CD4-positive, CD25-positive, alpha-beta regulatory T cell (primary cell): ENCODE measurements around the gene OR6V1. TPM values are rescaled to one million over a fixed set of nuclear protein-coding genes. Genes with fewer than 3 reads are reported as not detected.

Source experiments
- ATAC-seq, 2 donors: fragments of 150-1000 bp; cut with Tn5 transposase; one replicate each; pipeline ENCODE4 v1.10.0; 2021; ENCODE audit warnings: low read depth in 2 of 2, moderate number of reproducible peaks in 2 of 2, moderate library complexity in 1 of 2
- DNase-seq, 3 donors: peaks; one replicate each; pipeline versions ENCODE4 v3.0.0 to v3.0.0-alpha.2; 2012 to 2022; ENCODE audit warnings: mixed read lengths in 1 of 3
- H3K27ac ChIP-seq: one replicate; pipeline ENCODE4 v1.7.0; 2013; ENCODE audit warnings: mild to moderate bottlenecking, low read length; ENCODE audit not compliant: insufficient read depth, poor library complexity, severe bottlenecking
- H3K27me3 ChIP-seq: one replicate; pipeline ENCODE4 v1.7.0; 2013; ENCODE audit warnings: low read length; ENCODE audit not compliant: control insufficient read depth, insufficient read depth
- H3K36me3 ChIP-seq: one replicate; pipeline ENCODE4 v1.7.0; 2013; ENCODE audit warnings: mild to moderate bottlenecking, low read length, moderate library complexity; ENCODE audit not compliant: control insufficient read depth, insufficient read depth
- H3K4me1 ChIP-seq: 2 replicates; pipeline ENCODE4 v1.7.0; 2013; ENCODE audit warnings: mild to moderate bottlenecking, low read length; ENCODE audit not compliant: insufficient read depth, control insufficient read depth, poor library complexity, severe bottlenecking
- H3K4me3 ChIP-seq: one replicate; pipeline ENCODE4 v1.7.0; 2013; ENCODE audit warnings: low read depth, mild to moderate bottlenecking, low read length, moderate library complexity
- H3K9me3 ChIP-seq, 2 experiments: 1 replicate in 1 of 2; 2 replicates in 1 of 2; pipeline ENCODE4 v1.7.0; 2013; ENCODE audit warnings: low read length in 2 of 2, mild to moderate bottlenecking in 1 of 2, moderate library complexity in 1 of 2; ENCODE audit not compliant: control insufficient read depth in 2 of 2
- H3K27ac Mint-ChIP-seq, 3 donors: one replicate each; pipeline ENCODE4 v1.8.0; 2020 to 2022; ENCODE audit warnings: mild to moderate bottlenecking in 3 of 3, mixed read lengths in 3 of 3, moderate library complexity in 2 of 3
- H3K27me3 Mint-ChIP-seq: one replicate; pipeline ENCODE4 v1.8.0; 2022; ENCODE audit warnings: mild to moderate bottlenecking, mixed read lengths
- H3K36me3 Mint-ChIP-seq: one replicate; pipeline ENCODE4 v1.8.0; 2020; ENCODE audit warnings: mixed read lengths
- H3K4me1 Mint-ChIP-seq, 4 donors: one replicate each; pipeline ENCODE4 v1.8.0; 2020 to 2022; ENCODE audit warnings: mixed read lengths in 4 of 4, mild to moderate bottlenecking in 1 of 4
- H3K4me3 Mint-ChIP-seq, 4 donors: one replicate each; pipeline ENCODE4 v1.8.0; 2020 to 2022; ENCODE audit warnings: mild to moderate bottlenecking in 4 of 4, mixed read lengths in 4 of 4, moderate library complexity in 3 of 4
- H3K9me3 Mint-ChIP-seq, 7 donors: one replicate each; pipeline ENCODE4 v1.8.0; 2020 to 2022; ENCODE audit warnings: mixed read lengths in 7 of 7, mild to moderate bottlenecking in 3 of 7, moderate library complexity in 2 of 7
- polyA plus RNA-seq, 4 donors: library from polyadenylated mRNA; unstranded; fragments of 300-500 nt; fragmentation: Illumina TruSeq; gene quantifications; one replicate each; pipeline ENCODE4 v1.2.3, GENCODE V29; 2021
- total RNA-seq: library from RNA; stranded (reverse); gene quantifications from one replicate; pipeline ENCODE4 v1.2.3, GENCODE V29; 2022

The OR6V1 gene
- total RNA-seq (not detected), polyA plus RNA-seq (not detected)

- Histone ChIP-seq H3K4me1 (no peaks in the 10 kb centered on the region), H3K27me3 (no peaks in the 10 kb centered on the region), H3K36me3 (no peaks in the 10 kb centered on the region), H3K4me3 (no peak within 1 kb of the TSS), H3K9me3 (no peaks in the 10 kb centered on the region), H3K27ac (no peak within 1 kb of the TSS)
- DNase-seq (no peak), ATAC-seq (no peak)
- H3K27me3 Mint-ChIP-seq: peaks cover 8% of the 10 kb centered on the region
- H3K9me3 Mint-ChIP-seq: peaks cover 0 to 2% (median 0%) of the 10 kb centered on the region in 7 donors
- H3K36me3 Mint-ChIP-seq: no peaks in the 10 kb centered on the region
- no peak within 1 kb of the TSS for H3K4me3 Mint-ChIP-seq
- peak within 1 kb of the TSS in 1 of 3 donors; percentile 14 for H3K27ac Mint-ChIP-seq
- no peaks in the 10 kb centered on the region for H3K4me1 Mint-ChIP-seq
Observed at GRCh38 chr7:143052041-143052440, at the start of gene OR6V1. TSS of gene OR6V1 (plus strand) at chr7:143052341. CDS start at chr7:143052341, 0 bp downstream.

GRCh38 chr7:143002898-143003297 lies 49.2 kb upstream of the OR6V1 start:
- no peaks in the 10 kb centered on the region for H3K36me3 ChIP-seq
- peaks cover 2% of the 10 kb centered on the region for H3K27me3 ChIP-seq
- H3K4me1 ChIP-seq: peaks cover 5% of the 10 kb centered on the region
- peak overlapping the region; percentile 65 for H3K4me3 ChIP-seq
- Mint-ChIP-seq H3K4me3 (peak overlapping the region in 2 of 4 donors; percentile 84 to 85), H3K36me3 (no peaks in the 10 kb centered on the region), H3K9me3 (peaks cover 0 to 2% (median 0%) of the 10 kb centered on the region in 7 donors), H3K27ac (peak overlapping the region in 2 of 3 donors; percentile 78 to 90), H3K27me3 (peaks cover 10% of the 10 kb centered on the region), H3K4me1 (peaks cover 6 to 10% (median 7%) of the 10 kb centered on the region in 4 donors)
- ATAC-seq (no peak), DNase-seq (no peak)
- no peaks in the 10 kb centered on the region for H3K9me3 ChIP-seq
- H3K27ac ChIP-seq: no peak overlapping the region

GRCh38 chr7:143003393-143004051 lies 48.6 kb upstream of the OR6V1 start:
- H3K36me3 Mint-ChIP-seq: no peaks in the 10 kb centered on the region
- H3K36me3 ChIP-seq: no peaks in the 10 kb centered on the region
- H3K4me3 Mint-ChIP-seq: peak overlapping the region; percentile 0 to 89 (median 84)
- peaks cover 10% of the 10 kb centered on the region for H3K27me3 Mint-ChIP-seq
- H3K4me3 ChIP-seq: peak overlapping the region; percentile 65
- ATAC-seq (peak; percentile 63 to 77), DNase-seq (peak; percentile 26 to 78 (median 67))
- peak overlapping the region; percentile 5 to 90 (median 78) for H3K27ac Mint-ChIP-seq
- H3K27me3 ChIP-seq: peaks cover 4% of the 10 kb centered on the region
- peaks cover 0 to 2% (median 0%) of the 10 kb centered on the region in 7 donors for H3K9me3 Mint-ChIP-seq
- H3K4me1 ChIP-seq: peaks cover 5% of the 10 kb centered on the region
- no peak overlapping the region for H3K27ac ChIP-seq
- peaks cover 6 to 12% (median 7%) of the 10 kb centered on the region in 4 donors for H3K4me1 Mint-ChIP-seq
- H3K9me3 ChIP-seq: no peaks in the 10 kb centered on the region

- ATAC-seq: no peak
- Mint-ChIP-seq H3K27me3 (peaks cover 10% of the 10 kb centered on the region), H3K4me1 (peaks cover 6 to 12% (median 7%) of the 10 kb centered on the region in 4 donors), H3K4me3 (no peak overlapping the region), H3K36me3 (no peaks in the 10 kb centered on the region), H3K27ac (no peak overlapping the region), H3K9me3 (peaks cover 0 to 2% (median 0%) of the 10 kb centered on the region in 7 donors)
- no peak for DNase-seq
- Histone ChIP-seq H3K4me1 (peaks cover 5% of the 10 kb centered on the region), H3K9me3 (no peaks in the 10 kb centered on the region), H3K27ac (no peak overlapping the region), H3K27me3 (peaks cover 2% of the 10 kb centered on the region), H3K4me3 (no peak overlapping the region), H3K36me3 (no peaks in the 10 kb centered on the region)
Observed at GRCh38 chr7:143005632-143006260, 46.4 kb upstream of the OR6V1 start.

GRCh38 chr7:143008007-143008901 lies 43.9 kb upstream of the OR6V1 start:
- peak; percentile 90 to 95 for ATAC-seq
- Histone ChIP-seq H3K9me3 (no peaks in the 10 kb centered on the region), H3K4me1 (peaks cover 2% of the 10 kb centered on the region), H3K27ac (no peak overlapping the region), H3K4me3 (no peak overlapping the region), H3K27me3 (peaks cover 2% of the 10 kb centered on the region), H3K36me3 (no peaks in the 10 kb centered on the region)
- peak; percentile 58 to 76 (median 74) for DNase-seq
- peaks cover 4 to 7% (median 6%) of the 10 kb centered on the region in 4 donors for H3K4me1 Mint-ChIP-seq
- peak overlapping the region in 1 of 3 donors; percentile 57 for H3K27ac Mint-ChIP-seq
- peaks cover 0 to 2% (median 0%) of the 10 kb centered on the region in 7 donors for H3K9me3 Mint-ChIP-seq
- peaks cover 11% of the 10 kb centered on the region for H3K27me3 Mint-ChIP-seq
- H3K4me3 Mint-ChIP-seq: no peak overlapping the region
- H3K36me3 Mint-ChIP-seq: no peaks in the 10 kb centered on the region

- ATAC-seq: no peak
- Mint-ChIP-seq H3K4me1 (peaks cover 0 to 4% (median under 1%) of the 10 kb centered on the region in 4 donors), H3K27me3 (peaks cover 26% of the 10 kb centered on the region), H3K9me3 (no peaks in the 10 kb centered on the region), H3K27ac (no peak overlapping the region), H3K4me3 (no peak overlapping the region), H3K36me3 (no peaks in the 10 kb centered on the region)
- no peak overlapping the region for H3K27ac ChIP-seq
- no peaks in the 10 kb centered on the region for H3K36me3 ChIP-seq
- H3K27me3 ChIP-seq: peaks cover 15% of the 10 kb centered on the region
- no peaks in the 10 kb centered on the region for H3K9me3 ChIP-seq
- no peak for DNase-seq
- no peaks in the 10 kb centered on the region for H3K4me1 ChIP-seq
- H3K4me3 ChIP-seq: no peak overlapping the region
Observed at GRCh38 chr7:143012001-143012400, 40.1 kb upstream of the OR6V1 start.

- Mint-ChIP-seq H3K36me3 (no peaks in the 10 kb centered on the region), H3K27me3 (peaks cover 26% of the 10 kb centered on the region), H3K4me3 (no peak overlapping the region), H3K27ac (no peak overlapping the region), H3K4me1 (peaks cover 0 to 4% (median under 1%) of the 10 kb centered on the region in 4 donors), H3K9me3 (no peaks in the 10 kb centered on the region)
- no peak for ATAC-seq
- Histone ChIP-seq H3K36me3 (no peaks in the 10 kb centered on the region), H3K4me3 (no peak overlapping the region), H3K9me3 (no peaks in the 10 kb centered on the region), H3K27me3 (peaks cover 15% of the 10 kb centered on the region), H3K27ac (no peak overlapping the region), H3K4me1 (no peaks in the 10 kb centered on the region)
- no peak for DNase-seq
Observed at GRCh38 chr7:143012409-143012808, 39.7 kb upstream of the OR6V1 start.
